Measurements from ENCODE around the gene NMNAT2.

- no peak for TF ChIP-seq POLR2AphosphoS5 (IDR thresholded peaks at IDR 0.05; ENCODE audit: low read depth, low read length)
- TF ChIP-seq EZH2 (IDR thresholded peaks at IDR 0.05): no peak
- peak; percentile 87 to 97 (median 90) for TF ChIP-seq CTCF (IDR thresholded peaks at IDR 0.05 in 2 of 3, conservative IDR thresholded peaks at IDR 0.05 in 1 of 3; ENCODE audit: borderline replicate concordance in 1 of 3, insufficient read depth in 1 of 3, low read depth in 2 of 3, low read length in 2 of 3)
- no peak for TF ChIP-seq ATF3 (IDR thresholded peaks at IDR 0.05)
- TF ChIP-seq EGR1 (IDR thresholded peaks at IDR 0.05; ENCODE audit: low read depth): no peak
- no peak for TF ChIP-seq YY1 (IDR thresholded peaks at IDR 0.05; ENCODE audit: extremely low read depth, insufficient replicate concordance, low read depth, low read length)
- no peak for TF ChIP-seq REST (IDR thresholded peaks at IDR 0.05; ENCODE audit: low read depth)
- no peak for TF ChIP-seq POLR2A (IDR thresholded peaks at IDR 0.05; ENCODE audit: borderline replicate concordance, extremely low read depth, insufficient read depth, insufficient read length)
- no peak for TF ChIP-seq SIN3A (IDR thresholded peaks at IDR 0.05; ENCODE audit: low read depth)
- TF ChIP-seq MAX (IDR thresholded peaks at IDR 0.05): no peak
Measured at GRCh38 chr1:183281553-183282091, 136.6 kb downstream of the NMNAT2 start.

All from HCT116 (cell line).